Lung (tissue), 12 donors: ENCODE data around the gene CAPN5. TPM values are rescaled to one million over a fixed set of nuclear protein-coding genes. Genes with fewer than 3 reads are reported as not detected.

Experiments
- ATAC-seq: fragments of 200-7000 bp; cut with Tn5 transposase; one replicate; pipeline ENCODE4 v1.9.1; 2020; ENCODE audit warnings: moderate number of reproducible peaks; ENCODE audit not compliant: insufficient read depth, low FRiP score
- DNase-seq, 3 donors: peaks; one replicate each; pipeline ENCODE4 v3.0.0-alpha.2; 2013 to 2017
- H3K27ac ChIP-seq, 2 donors: one replicate each; pipeline ENCODE4 v1.5.1; 2013; ENCODE audit warnings: mild to moderate bottlenecking in 2 of 2, moderate library complexity in 2 of 2, control low read depth in 1 of 2, inconsistent platforms in 1 of 2, low read depth in 1 of 2, low read length in 1 of 2
- H3K27me3 ChIP-seq, 3 donors: one replicate each; pipeline ENCODE4 v1.5.1; 2013; ENCODE audit warnings: low read length in 2 of 3; ENCODE audit not compliant: control insufficient read depth in 3 of 3, insufficient read depth in 3 of 3
- H3K36me3 ChIP-seq, 4 donors: one replicate each; pipeline ENCODE4 v1.5.1; 2013; ENCODE audit warnings: low read length in 4 of 4, mild to moderate bottlenecking in 1 of 4, moderate library complexity in 1 of 4; ENCODE audit not compliant: control insufficient read depth in 4 of 4, insufficient read depth in 4 of 4
- H3K4me1 ChIP-seq, 5 donors: one replicate each; pipeline ENCODE4 v1.5.1; 2013; ENCODE audit warnings: low read length in 5 of 5, mild to moderate bottlenecking in 2 of 5, moderate library complexity in 1 of 5; ENCODE audit not compliant: control insufficient read depth in 5 of 5, insufficient read depth in 5 of 5
- H3K4me3 ChIP-seq: one replicate; pipeline ENCODE4 v1.5.1; 2013; ENCODE audit warnings: mild to moderate bottlenecking, control low read depth, moderate library complexity
- H3K9ac ChIP-seq, 2 donors: one replicate each; pipeline ENCODE4 v1.5.1; 2013; ENCODE audit warnings: low read length in 2 of 2, control low read depth in 1 of 2; ENCODE audit not compliant: insufficient read depth in 1 of 2
- H3K9me3 ChIP-seq, 4 donors: one replicate each; pipeline ENCODE4 v1.5.1; 2013; ENCODE audit warnings: low read length in 3 of 4, mild to moderate bottlenecking in 1 of 4, moderate library complexity in 1 of 4; ENCODE audit not compliant: control insufficient read depth in 4 of 4, insufficient read depth in 3 of 4
- WGBS, 2 donors: extraction: QIAGEN DNeasy Blood & Tissue Kit; methylation state at CpG; one replicate each; pipeline ENCODE4 v1.1.7; 2013; 5-methylcytosine and 5-hydroxymethylcytosine counted together
- polyA plus RNA-seq, 2 donors: library from polyadenylated mRNA; stranded (reverse); fragments of 200-250 nt; gene quantifications; one replicate each; pipeline ENCODE4 v1.2.1, GENCODE V29; 2013
- total RNA-seq, 2 donors: library from RNA; depleted of rRNA in 1 of 2; stranded (reverse); fragments of >200 nt in 1 of 2; gene quantifications; one replicate each; pipeline ENCODE4 v1.2.1, GENCODE V29; 2014 to 2021
- TF ChIP-seq, protein P1 (sequence below): IDR thresholded peaks from 2 replicates; pipeline ENCODE4 v1.5.1; 2012; ENCODE audit warnings: mild to moderate bottlenecking; ENCODE audit errors: control extremely low read depth, extremely low read depth
- donor health status: control.
- donor health status: control.
- donor health status: Bipolar disorder and iron deficiency.
- donor health status: healthy.
- donor health status: DM: yes; HTN: yes; CAD: no.

CAPN5 gene
- total and polyA plus RNA-seq, 4 donors = 3.0 to 16.1 (median 9.4) TPM

DNA sequence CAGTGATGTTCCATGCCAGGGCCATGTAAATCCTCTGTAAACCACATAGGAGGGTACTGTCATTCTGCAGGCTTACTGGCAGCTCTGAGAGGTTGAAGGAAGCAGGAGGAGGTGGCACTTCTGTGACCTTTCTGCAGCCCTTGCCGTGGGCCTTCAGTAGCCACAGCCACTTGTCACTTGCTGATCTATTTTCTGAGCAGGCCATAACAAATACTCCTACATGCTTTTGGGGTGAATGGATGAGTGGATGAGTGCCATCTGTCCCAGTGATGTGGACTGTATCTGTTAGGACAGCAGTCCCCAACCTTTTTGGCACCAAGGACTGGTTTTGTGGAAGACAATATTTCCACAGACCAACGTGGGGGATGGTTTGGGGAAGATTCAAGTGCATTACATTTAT is 22.4 kb upstream of the CAPN5 start:
- no peak for ATAC-seq
- Histone ChIP-seq H3K27ac (no peak overlapping the region), H3K36me3 (no peaks in the 10 kb centered on the region), H3K27me3 (peaks cover 0 to 13% (median 12%) of the 10 kb centered on the region in 3 donors), H3K4me1 (peaks cover 0 to 10% (median 0%) of the 10 kb centered on the region in 5 donors), H3K9me3 (peaks cover 0 to 2% (median 0%) of the 10 kb centered on the region in 4 donors), H3K9ac (no peak overlapping the region), H3K4me3 (no peak overlapping the region)
- WGBS, 2 donors = 72 to 83% methylated on average over 2 of the region's 2 CpGs
- TF ChIP-seq, protein P1, sequence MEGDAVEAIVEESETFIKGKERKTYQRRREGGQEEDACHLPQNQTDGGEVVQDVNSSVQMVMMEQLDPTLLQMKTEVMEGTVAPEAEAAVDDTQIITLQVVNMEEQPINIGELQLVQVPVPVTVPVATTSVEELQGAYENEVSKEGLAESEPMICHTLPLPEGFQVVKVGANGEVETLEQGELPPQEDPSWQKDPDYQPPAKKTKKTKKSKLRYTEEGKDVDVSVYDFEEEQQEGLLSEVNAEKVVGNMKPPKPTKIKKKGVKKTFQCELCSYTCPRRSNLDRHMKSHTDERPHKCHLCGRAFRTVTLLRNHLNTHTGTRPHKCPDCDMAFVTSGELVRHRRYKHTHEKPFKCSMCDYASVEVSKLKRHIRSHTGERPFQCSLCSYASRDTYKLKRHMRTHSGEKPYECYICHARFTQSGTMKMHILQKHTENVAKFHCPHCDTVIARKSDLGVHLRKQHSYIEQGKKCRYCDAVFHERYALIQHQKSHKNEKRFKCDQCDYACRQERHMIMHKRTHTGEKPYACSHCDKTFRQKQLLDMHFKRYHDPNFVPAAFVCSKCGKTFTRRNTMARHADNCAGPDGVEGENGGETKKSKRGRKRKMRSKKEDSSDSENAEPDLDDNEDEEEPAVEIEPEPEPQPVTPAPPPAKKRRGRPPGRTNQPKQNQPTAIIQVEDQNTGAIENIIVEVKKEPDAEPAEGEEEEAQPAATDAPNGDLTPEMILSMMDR = no peak
- peak in 1 of 3 donors; percentile 4 for DNase-seq

DNA sequence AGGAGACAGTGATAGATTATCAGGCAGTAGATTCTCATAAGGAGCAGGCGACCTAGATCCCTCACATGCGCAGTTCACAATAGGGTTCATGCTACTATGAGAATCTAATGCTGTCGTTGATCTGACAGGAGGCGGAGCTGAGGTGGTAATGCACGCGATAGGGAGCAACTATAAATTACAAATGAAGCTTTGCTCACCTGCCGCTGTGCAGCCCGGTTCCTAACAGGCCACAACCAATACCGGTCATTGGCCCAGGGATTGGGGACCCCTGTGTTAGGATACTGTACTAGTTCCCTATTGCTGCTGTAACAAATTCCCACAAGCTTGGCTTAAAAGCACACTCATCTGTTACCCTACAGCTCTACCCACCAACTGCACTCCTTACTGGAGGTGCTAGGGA is 21.9 kb upstream of the CAPN5 start:
- Histone ChIP-seq H3K9ac (no peak overlapping the region), H3K4me1 (peaks cover 0 to 5% (median 0%) of the 10 kb centered on the region in 5 donors), H3K4me3 (no peak overlapping the region), H3K27me3 (peaks cover 0 to 11% (median 11%) of the 10 kb centered on the region in 3 donors), H3K36me3 (no peaks in the 10 kb centered on the region), H3K9me3 (peaks cover 0 to 2% (median 0%) of the 10 kb centered on the region in 4 donors), H3K27ac (no peak overlapping the region)
- 95 to 96% methylated on average over 9 of the region's 9 CpGs for WGBS, 2 donors
- DNase-seq (no peak), ATAC-seq (no peak)
- TF ChIP-seq, protein P1 = no peak

DNA sequence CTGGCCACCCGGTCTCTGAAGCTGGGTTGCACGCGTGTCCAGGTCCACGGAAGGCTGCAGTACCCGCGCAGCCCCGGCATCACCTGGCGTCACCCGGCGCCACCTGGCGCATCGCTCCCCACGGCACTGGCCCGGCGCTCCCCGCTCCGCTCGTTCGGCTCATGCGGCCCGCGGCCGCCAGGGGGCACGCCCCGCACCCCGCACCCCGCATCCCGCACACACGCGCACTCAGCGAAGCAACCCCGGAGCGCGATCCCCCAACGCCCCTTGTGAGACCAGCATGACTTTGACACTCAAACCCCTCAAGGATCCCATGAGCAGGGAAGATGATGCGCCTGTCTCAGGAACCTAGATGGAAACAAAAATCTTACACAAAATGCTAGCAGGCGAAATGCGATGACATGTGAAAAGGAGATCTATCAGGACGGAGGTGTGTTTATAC is 20.7 kb upstream of the CAPN5 start:
- Histone ChIP-seq H3K4me1 (peaks cover 0 to 5% (median 0%) of the 10 kb centered on the region in 5 donors), H3K27me3 (peaks cover 0 to 11% (median 9%) of the 10 kb centered on the region in 3 donors), H3K9ac (no peak overlapping the region), H3K27ac (no peak overlapping the region), H3K36me3 (no peaks in the 10 kb centered on the region), H3K4me3 (no peak overlapping the region), H3K9me3 (no peaks in the 10 kb centered on the region)
- ATAC-seq (peak; percentile 36), DNase-seq (peak in 2 of 3 donors; percentile 47 to 52)
- WGBS, 2 donors = 5% methylated on average over 39 of the region's 39 CpGs
- TF ChIP-seq, protein P1 = peak; percentile 18
